GM19463 (cell line): ENCODE results near the gene PEDS1.
"Not testable (repeated sequence)": the region's sequence is repeated elsewhere in the genome, so short reads cannot be mapped to it uniquely, and the experiment has no call there.

Source experiments
- ATAC-seq: cut with Tn5 transposase; IDR thresholded peaks from one replicate; pipeline ENCODE4 v1.9.1; 2021; ENCODE audit warnings: mild to moderate bottlenecking, moderate library complexity; ENCODE audit not compliant: unreplicated experiment

The PEDS1 gene

DNA sequence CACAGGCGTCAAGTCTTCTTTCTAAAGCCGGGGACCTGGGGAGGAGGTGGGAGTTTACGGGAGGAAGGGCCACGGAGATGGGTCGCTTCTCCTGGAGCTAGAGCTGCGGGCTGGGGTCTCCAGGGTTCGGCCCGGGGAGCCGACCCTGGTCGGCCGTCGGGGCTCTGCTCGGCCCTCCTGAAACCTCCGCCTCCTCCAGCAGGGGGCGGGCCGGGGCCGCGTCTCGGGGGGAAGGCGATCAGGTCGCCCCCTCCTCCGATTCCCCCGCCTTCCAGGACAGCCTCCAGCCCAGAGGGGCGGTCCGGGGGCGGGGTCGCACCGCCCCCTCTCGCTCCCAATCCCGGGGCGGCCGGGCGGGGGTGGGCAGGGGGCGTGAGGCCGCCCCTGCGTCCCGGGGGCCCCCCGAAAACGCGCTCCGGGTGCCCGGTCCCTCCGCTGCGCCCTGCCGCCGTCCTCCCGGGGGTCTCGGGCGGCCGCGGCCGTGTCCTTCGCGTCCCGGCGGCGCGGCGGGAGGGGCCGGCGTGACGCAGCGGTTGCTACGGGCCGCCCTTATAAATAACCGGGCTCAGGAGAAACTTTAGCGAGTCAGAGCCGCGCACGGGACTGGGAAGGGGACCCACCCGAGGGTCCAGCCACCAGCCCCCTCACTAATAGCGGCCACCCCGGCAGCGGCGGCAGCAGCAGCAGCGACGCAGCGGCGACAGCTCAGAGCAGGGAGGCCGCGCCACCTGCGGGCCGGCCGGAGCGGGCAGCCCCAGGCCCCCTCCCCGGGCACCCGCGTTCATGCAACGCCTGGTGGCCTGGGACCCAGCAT is 36.9 kb upstream of the PEDS1 start, which contains the start of gene CEBPB:
CEBPB (plus strand) TSS at position 580 of the 814 bp plus-strand sequence; CDS start at position 784, 204 bp downstream.
- ATAC-seq: peak; percentile 38

DNA sequence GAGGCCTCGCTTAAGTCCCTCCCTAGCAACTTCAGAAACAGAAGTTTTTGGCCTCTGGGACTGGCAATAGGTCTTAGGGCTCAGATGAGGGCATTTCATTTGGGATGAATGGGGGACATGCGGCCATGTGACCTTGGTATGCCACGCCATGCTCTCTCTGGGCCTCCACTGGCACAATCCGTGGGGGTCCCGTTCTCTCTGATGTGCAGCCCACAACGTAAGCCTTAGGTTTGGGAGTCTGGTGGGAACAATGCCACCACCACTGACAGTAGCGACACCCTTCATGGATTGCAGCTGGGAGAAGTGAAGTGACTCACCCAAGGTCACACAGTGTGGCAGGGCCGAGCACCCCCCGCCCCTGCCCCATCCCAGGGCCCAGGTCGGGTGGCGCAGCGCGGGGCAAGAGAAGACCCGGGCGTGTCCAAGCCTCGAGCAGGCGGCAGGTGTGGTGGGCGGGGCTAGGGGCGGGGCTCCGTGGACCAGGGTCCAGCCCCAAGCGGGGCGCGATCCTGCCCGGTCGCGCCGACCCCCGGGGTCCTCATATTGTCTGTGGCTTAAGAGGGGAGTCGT is 36.2 kb upstream of the PEDS1 start:
- no peak for ATAC-seq

DNA sequence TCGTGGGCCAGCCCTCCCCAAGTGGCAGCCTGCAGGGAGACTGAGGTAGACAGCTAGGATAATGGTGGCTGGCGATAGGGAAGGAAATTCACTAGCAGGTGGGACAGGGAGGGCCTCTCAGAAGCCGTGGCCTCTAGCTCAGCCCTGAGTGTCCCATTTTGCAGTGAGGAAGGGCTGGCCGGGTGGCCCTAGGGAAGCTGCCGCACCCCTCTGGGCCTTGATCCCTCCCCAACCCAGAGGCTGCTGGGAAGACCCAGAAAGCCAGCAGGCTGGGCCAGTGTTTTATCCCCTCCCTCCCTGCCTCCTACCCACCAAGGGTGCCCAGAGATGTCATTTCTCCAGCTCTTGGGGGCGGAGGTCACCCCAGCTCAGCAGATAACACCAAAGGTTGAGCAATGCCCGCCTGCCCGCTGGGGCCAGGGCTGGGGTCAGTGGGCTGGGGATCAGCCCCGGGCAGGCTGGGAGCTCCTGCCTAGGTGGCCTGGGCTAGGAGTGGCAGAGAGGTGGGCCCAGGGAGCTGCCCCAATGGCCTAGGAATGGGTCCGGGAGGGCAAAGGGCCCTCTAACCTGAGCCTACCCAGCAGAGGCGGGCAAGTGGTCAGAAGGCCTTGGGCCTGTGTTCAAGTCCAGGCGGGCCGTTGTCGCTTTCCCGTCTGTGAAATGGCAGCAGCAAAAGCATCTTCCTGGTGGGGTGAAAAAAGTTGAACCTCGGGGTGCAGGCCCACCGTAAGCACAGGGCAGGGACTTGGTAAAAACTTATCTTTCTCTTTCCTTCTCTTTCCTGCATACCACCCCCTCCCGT is 35.6 kb upstream of the PEDS1 start:
- no peak for ATAC-seq

DNA sequence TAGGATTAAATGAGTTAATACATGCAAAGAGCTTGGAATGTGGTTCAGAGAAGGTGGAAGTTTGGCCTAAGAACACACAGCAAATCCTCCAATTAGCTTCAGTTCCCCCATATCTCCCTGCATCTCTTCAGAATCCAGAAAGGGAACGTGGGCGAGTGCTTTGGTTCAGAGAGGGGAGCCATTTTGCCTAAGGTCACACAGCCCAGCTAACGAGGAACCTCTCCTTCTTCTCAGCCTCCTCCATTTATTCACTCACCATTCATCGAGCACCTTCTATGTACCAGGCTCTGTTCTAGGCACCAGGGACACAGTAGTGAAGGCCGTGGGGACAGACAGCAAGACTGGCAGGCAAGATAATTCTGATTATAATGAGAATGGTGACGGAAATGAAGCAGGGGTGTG is 34.8 kb upstream of the PEDS1 start:
- ATAC-seq: no peak

DNA sequence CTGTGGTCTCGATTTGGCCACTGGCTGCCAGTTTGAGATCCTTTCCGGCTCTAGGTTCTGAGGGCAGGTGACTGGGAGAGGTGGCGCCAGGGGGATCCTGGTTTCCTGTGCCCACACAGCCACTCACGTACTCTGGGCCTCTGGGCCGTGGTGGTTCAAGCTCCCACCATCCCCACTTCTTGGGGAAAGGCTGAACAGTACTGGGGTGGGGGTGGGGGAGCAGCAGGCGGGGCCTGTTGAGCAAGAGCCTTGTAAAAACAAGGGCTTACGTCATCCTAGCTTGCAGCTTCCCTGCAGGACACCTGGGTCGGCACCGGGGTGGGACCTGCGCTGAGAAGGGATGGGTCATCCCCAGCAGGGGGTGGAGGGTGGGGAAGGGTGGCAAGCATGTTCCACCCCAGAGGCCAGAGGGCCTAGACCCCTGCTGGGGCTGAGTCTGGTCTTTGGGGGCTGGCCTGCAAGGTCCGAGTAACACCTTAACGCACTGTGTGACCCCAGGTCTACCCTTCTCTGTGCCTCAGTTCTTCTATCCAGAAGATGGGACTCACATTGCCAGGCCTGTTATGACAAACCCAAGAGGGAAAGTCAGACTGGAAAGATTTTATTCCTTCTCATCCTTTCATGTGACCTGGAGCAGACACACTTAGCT is 34.0 kb upstream of the PEDS1 start:
- no peak for ATAC-seq

DNA sequence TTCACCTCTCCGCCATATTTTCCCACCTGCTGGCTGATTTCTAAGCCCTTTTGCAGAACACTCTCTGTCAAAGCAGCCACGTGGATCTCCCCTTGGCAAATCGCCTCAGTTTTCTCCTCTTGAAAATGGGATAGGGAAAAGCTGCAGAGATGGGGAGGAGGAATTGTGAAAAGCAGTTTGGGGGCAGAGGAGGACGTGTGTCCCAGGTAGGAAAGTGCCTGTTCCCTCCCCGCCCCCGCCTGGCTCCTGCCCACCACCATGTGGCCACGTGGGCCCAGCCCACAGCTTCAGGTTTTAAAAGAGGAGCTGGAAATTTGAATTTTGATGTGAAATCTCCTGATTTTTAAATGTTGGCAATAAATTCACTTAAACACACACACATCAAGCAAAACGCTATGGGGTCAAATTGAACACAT is 33.5 kb upstream of the PEDS1 start:
- no peak for ATAC-seq

DNA sequence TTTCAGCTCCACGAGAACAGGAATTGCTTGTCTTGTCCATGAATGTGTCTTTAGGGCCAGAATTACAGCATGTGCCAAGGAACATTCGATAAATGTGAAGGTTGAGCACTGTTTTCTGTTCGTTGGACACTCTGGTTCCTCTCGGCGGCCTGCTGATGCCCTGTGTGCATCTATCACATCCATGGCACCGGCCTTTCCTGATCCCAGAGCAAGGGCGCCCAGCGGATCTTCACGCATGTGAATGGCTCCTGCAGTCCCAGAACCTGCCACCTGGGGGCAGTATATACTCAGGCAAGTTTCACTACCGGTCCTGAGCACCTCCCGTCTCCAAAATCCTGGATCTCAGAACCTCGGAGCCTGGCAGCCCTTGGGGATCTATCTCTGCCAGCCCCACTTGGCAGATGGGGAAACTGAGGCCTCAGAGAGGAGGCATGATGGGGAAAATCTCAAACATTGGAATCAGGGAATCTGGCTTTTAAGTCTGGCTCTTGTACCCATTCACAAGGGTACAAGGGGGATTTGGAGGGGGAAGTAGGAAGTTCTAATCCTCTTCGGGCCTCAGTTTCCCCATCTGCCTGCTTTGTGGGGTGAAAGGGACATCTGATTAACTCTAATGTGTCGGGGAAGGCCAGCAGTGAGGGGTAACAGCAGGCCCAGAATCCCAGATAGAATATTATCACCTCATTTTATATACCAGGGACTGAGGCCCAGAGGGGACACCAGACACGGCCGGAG is 32.8 kb upstream of the PEDS1 start:
- ATAC-seq: no peak

DNA sequence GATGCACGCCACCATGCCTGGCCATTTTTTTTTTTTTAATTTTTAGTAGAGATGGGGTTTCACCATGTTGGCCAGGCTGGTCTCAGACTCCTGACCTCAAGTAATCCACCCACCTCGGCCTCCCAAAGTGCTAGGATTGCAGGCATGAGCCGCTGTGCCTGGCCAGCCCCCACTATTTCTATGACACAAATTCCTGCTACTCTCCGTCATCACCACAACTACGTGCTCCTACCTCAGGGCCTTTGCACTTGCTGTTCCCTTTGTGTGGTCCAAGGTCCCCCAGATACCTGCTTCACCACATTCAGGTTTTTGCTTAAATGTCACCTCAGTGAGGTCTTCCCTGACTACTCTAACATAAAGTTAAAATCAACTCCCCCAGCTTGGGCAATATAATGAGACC is 31.9 kb upstream of the PEDS1 start:
- ATAC-seq: no peak

DNA sequence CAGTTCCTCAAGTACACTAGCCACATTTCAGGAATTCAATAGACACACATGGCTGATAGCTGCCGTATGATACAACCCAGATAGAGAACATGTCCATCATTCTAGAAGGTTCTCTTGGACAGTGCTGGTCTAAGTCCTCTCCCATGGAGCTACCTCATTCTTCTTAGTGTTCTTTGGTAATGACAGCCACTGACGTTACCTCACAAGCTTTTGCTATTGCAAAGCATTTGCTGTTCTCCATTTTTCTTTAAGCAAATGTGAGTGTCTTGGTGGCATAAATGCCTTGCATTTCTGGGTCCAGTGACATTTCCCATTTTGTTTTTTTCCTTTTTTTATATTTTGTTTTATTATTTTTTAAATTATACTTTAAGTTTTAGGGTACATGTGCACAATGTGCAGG is 28.8 kb upstream of the PEDS1 start:
- ATAC-seq: no peak

DNA sequence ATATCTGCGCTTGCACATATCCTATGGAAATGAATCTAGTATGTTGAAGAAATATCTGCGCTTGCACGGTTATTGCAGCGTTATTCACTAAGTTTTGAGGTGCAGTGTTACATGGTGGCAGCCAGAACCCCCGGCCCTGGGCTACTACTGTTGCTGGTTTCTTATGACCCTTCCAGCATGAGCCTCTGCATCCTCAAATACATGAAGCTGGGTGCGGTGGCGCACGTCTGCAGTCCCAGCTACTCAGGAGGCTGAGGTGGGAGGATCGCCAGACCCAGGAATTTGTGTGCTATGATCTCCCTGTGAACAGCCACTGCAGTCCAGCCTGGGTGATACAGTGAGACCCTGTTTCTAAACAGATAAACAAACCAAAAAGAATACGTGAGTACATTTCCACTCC is 27.8 kb upstream of the PEDS1 start:
- ATAC-seq: no peak

DNA sequence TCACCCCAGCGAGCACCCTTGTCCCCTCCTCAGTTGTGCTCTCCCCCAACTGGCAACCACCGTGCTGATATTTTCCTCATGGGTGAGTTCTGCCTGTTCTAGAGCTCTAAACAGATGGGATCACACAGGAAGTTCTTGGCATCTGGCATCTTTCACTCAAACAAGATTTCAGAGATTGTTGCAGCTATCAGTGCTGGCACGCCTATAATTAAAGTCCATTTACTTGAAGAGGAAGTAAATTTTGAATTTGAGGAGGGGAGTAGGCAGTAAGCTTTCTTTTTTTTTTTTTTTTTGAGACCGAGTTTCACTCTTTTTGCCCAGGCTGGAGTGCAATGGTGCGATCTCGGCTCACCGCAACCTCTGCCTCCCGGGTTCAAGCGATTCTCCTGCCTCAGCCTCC is 25.1 kb upstream of the PEDS1 start:
- ATAC-seq: not testable (repeated sequence)

DNA sequence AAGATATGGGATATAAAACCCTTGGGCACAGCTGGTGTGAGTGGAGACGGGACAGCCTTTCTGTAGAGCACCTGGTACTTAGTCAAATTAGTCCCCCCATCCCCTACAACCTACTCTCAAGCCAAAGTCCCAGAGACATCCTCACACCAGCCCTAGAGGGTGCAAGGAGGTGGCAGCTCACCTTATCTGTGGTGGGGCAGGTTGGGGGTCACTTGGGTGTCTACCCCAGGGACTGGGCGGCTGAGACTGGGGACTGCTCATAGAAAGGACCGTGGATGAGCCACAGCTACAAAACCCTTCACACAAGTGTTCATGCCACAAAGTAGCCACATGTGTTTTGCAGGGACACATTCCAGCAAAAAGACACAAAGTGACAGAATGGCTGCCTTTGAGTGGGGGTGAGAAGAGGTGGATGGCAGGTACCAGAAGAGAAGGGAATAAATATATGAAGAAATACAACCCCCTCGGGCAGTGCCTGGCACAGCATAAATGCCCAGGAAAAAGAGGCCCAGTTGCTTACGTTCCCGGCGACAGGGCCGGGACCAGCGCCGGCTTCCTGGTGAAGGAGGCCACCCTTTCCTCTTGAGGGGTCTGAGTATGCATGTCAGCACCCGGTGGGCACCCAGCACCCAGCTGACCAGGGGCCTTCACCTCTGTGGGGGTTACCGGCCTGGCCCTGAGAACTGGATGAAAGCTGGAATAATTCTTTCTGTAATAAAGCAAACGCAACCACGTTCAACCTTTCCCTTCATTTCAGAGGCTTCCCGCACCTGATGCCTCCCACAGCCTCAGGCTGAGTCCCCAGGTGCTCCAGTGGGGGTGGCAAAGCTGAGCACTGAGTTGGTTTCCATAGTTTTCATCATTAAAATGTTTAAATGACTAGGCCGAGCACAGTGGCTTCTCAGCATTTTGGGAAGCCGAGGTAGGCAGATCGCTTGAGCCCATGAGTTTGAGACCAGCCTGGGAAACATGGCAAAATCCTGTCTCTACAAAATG is 22.7 kb upstream of the PEDS1 start:
- no peak for ATAC-seq

DNA sequence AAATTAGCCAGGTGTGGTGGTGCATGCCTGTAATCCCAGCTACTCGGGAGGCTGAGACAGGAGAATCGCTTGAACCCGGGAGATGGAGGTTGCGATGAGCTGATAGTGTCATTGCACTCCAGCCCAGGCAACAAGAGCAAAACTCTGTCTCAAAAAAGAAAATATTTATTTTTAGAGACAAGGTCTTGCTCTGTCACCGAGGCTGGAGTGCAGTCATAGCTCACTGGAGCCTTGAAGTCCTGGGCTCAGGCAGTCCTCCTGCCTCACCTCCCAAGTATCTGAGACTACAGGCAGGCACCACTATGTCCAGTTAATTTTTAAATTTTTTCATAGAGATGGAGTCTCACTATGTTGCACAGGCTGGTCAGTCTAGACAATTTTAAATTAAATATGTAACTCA is 20.9 kb upstream of the PEDS1 start:
- ATAC-seq: no peak

DNA sequence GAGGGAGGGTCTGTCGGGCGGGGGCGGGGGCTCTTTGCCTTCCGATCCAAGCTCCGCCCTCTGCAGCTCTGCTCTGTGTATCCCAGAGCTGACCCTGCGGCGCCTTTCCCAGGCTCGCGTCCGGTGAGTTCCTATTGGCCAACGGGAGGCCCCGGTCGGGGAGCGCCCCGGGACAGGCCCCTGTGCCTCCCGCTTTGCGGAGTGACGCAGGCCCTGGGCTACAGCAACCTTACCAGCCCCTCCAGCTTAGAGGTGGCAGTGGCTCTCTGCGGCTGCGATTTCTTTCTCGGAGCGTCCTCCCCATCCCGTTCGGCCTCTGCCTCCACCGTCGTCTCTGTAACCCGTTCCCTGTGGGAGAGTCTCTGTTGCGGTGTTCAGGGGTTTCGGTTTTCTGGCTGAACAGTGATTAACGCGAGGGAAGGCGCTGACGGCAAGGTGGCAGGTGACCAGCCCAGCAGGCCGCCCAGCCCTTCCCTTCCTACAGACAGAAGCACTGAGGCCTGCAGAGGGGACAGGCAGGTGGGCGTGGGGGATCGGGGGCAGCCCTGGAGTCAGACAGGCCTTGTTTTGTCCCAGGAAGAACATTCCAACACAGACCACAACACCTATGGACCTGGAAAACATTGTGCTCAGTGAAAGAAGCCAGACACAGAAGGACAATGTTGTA is 19.0 kb upstream of the PEDS1 start:
- no peak for ATAC-seq

DNA sequence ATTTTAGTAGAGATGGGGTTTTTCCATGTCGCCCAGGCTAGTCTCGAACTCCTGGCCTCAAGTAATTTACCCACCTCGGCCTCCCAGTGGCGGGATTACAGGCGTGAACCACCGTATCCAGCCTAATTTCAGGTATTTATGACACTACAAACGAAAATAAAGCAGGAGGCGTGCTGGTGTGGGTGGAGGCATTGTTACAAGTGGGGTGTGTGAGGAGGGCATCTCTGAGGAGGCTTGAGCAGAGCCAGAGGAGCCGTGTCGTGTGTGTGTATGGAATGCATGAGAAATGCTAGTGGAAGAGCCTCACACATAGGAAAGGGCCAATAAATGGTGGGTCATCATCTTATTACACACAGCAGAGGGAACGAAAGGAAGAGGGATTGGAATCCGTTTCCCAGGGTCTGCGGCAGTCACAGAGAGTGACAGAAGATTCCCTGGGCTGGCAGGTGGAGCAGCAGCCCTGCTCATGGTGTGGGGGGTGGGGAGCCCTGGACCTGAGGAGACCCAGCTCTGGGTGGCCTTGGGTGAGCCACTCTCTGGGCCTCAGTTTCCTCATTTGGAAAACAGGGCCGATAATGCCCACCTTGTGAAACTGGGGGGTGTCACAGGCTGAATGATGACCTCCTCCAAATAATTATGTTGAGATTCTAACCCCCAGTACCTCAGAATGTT is 17.2 kb upstream of the PEDS1 start:
- no peak for ATAC-seq

DNA sequence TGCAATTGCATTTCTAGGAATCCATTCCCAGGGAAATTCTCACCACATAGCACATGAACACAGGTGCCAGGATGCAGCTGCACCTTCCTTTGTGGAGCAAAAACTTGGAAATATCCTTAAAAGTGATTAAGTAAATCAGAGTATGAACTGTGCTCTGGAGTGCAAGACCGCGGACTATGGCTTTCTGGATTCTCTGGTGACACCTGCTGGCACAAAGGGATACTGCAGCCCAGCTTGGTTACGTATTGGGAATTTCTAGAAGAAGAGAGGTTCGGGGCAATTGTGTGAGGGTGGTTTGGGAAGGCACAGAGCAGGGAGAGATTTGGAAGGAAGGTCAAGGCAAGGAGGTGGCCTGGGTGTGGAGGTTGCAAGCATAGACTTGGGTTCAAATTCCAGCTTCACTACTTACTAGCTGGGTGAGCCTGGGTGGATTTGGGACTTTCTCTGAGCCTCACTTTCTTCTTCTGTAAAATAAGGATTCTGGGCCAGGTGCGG is 15.9 kb upstream of the PEDS1 start:
- no peak for ATAC-seq

DNA sequence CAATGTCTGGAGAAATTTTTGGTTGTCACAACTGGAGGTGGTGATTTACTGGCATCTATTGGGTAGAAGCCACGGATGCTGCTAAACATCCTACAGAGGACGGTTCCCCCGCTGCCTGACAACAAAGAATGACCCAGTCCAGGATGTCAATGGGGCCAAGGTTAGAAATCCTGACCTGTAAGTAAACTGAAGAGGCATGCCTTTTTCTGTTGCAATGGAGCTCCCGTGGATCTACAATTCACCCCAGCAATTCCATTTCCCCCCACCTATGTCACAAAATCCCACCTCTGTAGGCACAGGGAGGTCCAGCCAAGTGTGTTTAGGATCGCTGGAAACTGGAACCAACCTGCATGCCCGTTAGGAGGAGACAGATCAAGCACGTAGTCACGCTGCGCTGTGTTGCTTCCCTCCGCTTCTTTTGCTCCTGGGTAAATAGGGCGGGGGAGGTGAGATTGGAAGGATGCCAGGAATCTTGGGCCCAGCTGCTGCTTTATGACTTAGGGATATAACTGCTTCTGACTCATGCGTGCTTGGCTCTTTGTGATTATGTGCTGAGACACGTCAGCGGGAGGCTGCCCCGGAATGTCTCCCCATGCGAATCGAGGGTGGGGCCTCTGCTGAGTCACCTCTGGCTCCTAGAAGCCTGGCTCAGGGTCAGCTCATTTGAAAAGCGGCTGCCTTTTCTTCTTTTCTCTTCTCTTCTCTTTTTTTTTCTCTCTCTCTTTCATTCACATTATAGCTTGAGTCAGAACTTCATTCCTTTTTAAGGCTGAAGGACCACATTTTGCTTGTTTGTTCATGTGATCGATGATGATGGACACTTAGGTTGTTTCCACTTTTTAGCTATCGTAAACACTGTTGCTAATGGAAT is 12.4 kb upstream of the PEDS1 start:
- ATAC-seq: peak; percentile 98
